GM19351 (cell line): Measurements from ENCODE around the gene DUSP9.
"Not testable (repeated sequence)": the region's sequence is repeated elsewhere in the genome, so short reads cannot be mapped to it uniquely, and the experiment has no call there.

ENCODE experiments used
- ATAC-seq: cut with Tn5 transposase; IDR thresholded peaks from one replicate; pipeline ENCODE4 v1.9.1; 2021; ENCODE audit warnings: mild to moderate bottlenecking, moderate library complexity; ENCODE audit not compliant: unreplicated experiment

The DUSP9 gene

DNA sequence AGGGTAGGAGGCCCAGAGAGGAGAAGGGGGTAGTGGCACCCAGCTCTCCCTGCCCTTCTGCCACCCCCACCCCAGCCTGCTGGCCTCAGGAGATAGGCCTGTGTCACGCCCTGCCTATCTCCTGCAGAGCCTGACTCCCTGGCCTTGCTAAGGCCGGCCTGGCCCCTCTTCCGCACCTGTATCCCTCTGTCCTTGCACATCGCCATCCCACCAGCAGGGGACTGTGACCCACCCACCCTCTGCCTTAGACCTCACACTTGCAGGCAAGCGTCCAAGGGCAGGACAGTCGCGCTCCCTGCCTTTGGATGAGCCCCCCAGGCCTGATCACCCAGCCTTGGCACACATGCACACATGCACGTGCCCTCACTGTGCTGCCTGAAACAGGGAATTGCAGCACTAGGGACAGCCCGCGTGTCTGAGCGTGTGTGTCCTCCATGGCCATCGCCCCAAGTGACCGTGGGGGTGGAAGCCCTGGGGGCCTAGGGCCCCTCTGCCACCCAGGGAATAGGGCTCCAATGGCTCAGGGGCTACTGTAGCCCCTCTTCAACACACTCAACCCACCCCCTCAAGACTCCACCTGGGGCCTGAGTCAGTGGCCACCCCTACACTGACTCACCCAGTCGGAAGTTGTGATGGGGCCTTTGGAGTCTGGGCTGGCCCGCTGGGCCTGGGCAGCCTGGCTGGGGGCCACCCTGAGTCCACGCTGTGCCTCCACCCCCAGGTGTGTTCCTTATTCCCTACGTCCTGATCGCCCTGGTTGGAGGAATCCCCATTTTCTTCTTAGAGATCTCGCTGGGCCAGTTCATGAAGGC lies 42.9 kb downstream of the DUSP9 start:
- no peak for ATAC-seq

DNA sequence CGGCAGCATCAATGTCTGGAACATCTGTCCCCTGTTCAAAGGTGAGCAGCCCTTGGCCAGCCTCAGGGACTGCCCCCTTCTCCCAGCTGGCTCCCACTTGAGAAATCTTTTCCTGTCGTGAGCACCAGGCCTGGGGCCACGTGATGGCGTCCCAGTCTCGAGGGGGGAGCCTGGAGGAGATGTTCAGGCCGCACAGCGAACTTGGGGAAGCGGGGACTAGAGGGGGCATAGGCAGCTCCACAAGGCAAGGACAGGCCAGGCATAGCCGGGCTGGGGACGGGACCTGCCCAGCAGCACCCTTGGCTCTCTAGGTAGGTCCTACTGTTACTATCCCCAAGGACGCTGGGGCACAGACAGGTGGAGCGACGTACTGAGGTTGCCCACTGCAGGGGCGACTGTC lies 43.5 kb downstream of the DUSP9 start:
- ATAC-seq = no peak

DNA sequence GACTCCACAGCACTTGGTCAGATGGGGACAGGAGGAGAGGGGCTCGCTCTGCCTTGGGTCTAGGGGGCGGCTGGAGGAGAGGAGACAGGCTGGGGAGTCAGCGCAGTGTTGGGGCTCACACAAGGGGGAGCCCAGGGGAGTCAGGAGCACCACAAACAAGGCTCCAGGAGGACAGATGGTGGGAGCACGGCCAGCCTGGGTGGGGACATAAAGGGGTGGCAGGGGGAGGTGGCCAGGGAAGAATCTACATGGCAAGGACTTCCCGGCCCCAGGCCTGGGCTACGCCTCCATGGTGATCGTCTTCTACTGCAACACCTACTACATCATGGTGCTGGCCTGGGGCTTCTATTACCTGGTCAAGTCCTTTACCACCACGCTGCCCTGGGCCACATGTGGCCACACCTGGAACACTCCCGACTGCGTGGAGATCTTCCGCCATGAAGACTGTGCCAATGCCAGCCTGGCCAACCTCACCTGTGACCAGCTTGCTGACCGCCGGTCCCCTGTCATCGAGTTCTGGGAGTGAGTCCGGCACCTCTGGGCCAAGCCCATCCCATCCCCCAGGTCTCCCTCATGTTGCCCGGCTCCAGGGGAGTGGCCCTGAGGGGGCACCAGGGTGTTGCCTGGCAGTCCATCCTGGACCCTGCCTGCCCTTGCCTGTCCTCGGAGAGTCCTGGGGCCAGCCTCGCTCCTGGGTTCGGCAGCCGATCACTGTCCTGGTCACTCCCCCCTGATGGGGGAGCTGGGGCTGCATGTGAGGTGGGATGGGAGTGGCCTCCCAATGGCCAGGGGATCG lies 44.2 kb downstream of the DUSP9 start:
- ATAC-seq = not testable (repeated sequence)

DNA sequence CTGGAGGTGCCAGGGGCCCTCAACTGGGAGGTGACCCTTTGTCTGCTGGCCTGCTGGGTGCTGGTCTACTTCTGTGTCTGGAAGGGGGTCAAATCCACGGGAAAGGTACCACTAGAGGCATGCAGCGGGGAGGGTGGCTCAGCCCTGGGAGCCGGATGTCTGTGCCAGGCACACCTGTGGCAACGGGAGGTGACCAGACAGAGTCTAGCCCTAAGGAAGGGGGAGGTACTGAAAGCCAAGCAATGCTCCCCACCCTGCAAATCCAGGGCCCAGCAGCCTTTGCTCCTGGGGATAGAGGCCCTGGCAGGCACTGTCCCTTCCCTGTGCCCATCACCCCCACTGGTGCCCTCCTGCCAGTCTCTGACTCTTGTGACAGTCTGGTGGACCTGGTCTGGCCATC lies 45.0 kb downstream of the DUSP9 start:
- no peak for ATAC-seq

DNA sequence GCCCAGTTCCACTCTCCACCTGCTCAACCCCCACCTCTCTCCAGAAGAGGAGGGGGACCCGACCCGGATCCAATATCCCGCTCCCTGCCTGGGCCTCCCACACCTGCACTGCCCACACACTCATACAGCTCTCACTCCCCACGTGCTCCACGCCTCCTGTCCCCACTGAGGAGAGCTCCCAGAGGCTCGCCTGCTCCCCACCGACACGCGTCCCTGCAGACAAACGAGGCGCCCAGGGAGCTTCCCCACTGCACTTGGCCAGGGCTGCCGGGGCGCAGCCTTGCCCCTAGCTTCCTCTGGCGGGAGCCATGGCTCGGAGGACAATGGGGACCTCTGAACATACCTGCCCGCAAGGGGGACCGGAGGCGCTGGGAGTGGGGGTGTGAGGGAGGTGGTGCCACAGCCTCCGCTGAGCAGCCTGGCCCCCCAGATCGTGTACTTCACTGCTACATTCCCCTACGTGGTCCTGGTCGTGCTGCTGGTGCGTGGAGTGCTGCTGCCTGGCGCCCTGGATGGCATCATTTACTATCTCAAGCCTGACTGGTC lies 45.7 kb downstream of the DUSP9 start:
- ATAC-seq = no peak

DNA sequence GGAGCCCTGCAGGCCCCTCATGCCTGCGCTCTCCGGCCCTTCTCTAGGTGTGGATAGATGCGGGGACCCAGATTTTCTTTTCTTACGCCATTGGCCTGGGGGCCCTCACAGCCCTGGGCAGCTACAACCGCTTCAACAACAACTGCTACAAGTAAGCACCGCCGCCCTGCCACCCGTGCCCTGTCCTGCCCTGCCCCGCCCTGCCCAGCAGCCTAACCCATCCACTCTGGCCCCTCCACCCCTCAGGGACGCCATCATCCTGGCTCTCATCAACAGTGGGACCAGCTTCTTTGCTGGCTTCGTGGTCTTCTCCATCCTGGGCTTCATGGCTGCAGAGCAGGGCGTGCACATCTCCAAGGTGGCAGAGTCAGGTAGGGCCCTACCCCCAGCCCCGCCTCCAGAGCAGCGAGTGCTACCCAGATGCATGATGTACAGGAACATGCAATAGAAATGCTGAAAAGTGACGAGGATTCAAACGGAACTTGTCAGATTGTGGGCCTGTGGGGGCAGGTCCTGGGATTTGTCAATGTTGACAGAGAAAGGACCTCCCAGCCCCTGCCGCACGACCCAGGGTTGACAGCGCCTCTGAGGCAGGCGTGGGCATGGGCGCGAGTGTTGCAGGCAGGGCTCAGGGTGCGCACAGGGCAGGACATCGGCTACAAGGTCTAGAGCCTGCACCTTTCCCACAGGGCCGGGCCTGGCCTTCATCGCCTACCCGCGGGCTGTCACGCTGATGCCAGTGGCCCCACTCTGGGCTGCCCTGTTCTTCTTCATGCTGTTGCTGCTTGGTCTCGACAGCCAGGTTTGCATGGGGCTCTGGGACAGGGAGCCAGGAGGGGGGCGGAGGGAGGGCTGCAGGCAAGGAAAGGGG lies 46.4 kb downstream of the DUSP9 start:
- no peak for ATAC-seq

DNA sequence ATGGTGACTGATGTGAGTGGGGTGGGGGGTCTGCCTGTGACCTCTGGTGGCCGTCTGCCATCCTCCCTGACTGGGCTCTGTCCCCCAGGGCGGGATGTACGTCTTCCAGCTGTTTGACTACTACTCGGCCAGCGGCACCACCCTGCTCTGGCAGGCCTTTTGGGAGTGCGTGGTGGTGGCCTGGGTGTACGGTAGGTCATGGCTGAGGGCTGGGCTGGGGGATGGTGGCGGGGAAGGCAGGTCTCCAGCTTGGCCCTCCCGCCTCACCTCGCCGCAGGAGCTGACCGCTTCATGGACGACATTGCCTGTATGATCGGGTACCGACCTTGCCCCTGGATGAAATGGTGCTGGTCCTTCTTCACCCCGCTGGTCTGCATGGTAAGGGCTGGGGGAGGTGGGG lies 47.3 kb downstream of the DUSP9 start:
- ATAC-seq = not testable (repeated sequence)

DNA sequence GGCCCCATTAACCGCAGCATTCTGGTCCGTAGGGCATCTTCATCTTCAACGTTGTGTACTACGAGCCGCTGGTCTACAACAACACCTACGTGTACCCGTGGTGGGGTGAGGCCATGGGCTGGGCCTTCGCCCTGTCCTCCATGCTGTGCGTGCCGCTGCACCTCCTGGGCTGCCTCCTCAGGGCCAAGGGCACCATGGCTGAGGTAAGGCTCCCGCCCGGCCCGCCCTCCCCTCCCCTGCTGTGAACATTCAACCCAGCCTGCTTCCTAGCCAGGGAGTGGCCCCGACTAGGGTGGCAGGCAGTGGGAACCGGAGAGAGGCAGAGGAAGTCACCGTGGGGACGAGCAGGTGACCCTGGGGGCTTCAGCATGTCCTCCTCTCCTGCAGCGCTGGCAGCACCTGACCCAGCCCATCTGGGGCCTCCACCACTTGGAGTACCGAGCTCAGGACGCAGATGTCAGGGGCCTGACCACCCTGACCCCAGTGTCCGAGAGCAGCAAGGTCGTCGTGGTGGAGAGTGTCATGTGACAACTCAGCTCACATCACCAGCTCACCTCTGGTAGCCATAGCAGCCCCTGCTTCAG lies 47.8 kb downstream of the DUSP9 start:
- no peak for ATAC-seq

DNA sequence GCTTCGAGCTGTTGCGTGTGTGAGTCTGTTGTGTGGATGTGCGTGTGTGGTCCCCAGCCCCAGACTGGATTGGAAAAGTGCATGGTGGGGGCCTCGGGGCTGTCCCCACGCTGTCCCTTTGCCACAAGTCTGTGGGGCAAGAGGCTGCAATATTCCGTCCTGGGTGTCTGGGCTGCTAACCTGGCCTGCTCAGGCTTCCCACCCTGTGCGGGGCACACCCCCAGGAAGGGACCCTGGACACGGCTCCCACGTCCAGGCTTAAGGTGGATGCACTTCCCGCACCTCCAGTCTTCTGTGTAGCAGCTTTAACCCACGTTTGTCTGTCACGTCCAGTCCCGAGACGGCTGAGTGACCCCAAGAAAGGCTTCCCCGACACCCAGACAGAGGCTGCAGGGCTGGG lies 49.1 kb downstream of the DUSP9 start:
- no peak for ATAC-seq

DNA sequence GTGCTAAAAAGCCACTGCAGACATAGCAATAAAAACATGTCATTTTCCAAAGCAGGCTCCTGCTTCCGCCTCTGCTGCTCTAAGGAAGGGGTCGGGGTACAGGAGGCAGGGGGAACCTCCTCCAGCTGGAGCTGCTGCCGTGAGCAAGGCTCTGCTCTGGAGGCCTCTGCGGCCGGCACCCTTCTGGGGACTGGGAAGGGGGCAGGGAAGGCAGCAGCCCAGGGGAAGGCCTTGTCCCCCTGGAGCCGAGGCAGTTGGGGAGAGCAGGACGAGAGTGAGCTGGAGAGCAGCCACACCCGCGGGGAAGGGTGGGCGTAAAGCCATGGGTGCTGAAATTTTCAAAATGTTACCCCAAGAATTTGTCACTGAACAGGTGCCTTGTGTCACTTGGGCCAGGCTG lies 49.5 kb downstream of the DUSP9 start:
- ATAC-seq = not testable (repeated sequence)

DNA sequence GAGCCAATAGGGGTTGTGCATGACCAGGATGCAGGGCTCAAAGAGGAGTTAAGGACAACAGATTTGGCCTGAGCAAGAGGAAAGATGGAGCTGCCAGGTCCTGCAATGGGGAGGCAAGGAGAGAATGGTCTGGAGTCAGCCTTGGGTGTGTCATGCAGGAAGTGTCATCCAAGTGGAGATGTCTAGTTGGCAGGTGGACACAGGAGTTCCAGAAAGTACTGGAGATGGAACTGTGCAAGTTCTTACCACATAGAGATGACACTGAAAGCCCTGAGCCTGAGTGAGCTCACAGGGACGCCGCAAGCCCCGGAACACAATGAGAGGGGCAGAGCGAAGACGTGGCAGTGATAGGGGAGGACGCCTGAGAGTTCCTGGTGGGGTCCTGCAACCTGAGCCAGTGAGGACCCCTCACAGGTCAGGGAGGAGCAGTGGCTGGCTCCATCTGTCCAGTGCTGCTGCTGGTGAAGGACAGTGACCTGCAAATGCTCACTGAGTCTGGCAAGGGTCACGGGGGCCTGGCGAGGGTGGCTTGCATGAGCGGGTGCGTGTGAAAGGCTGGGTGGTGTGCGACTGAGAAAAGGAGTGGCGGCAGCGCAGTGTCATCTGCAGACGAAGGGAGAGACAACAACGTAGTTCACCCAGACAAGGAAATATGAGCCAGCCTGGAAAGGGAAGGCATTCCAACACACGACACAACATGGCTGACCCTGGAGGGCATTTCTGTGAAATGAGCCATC lies 50.2 kb downstream of the DUSP9 start:
- ATAC-seq = not testable (repeated sequence)

DNA sequence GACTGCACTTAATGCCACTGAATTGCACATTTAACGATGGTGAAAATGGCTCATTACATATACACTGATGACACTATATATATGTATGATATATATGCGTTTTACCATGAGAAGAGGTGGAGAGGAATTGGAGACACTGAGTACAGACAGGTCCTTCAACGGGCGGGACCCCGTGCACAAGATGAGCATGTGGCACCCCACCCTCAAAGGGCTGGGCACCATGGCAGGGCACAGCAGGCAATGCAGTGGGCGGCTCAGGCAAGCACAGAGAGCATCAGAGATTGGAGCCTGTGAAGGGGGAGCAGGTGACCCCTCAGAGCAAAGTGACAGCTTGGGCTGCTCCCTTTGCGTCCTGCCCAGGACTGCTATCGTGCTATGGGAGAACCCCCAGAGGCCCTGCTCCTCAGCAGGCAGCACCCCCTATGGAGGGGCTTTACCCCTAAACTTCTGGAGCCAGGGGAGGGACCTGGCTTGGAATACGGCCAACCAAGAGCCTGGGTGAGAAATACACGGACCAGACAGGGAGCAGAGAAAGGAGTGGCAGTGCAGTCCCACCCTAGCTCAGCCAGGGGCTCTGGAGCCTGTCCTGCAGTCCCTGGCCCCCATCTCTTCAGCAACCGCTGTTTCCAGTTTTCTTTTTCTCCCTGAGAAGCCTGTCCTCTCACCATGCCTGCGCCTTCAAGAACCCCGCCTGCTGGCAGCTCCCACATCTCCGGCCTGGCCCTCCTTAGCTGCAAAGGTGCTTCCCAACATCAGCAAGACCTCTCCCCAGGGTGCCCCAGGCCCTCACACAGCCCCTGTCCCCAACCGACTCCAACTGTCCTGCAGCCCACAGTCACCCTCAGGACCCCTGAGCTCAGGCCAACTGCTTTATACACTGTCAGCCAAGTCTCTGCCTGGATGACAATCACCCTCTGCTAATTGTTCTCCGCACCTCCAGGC lies 51.2 kb downstream of the DUSP9 start:
- ATAC-seq = no peak

DNA sequence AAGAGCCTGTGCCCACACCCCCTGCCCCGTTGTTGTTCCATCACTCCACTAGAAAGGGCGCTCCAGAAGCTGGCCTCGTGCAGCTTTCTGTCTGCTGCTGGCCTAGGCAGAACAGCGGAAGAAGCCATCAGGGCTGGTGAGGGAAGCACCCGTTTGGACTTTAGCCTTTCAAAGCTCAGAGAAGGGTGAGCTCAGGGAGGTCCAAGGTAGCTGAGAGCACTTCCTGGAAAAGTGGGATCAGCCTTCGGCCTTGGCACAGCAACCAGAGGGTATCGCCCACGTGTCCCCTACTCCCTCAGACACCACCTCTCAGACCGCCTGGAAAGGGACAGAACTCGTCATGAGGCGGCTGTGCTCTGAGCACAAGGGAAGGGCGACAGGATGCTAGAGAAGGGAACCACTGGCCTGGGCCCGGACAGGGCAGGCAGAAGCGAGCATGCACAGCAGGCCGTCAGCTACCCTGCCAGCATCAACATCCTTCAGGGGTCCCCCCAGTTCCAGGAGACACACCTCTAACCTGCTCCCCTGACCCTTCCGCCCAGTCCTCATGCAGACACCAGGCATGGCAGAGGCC lies 52.3 kb downstream of the DUSP9 start:
- ATAC-seq = not testable (repeated sequence)

DNA sequence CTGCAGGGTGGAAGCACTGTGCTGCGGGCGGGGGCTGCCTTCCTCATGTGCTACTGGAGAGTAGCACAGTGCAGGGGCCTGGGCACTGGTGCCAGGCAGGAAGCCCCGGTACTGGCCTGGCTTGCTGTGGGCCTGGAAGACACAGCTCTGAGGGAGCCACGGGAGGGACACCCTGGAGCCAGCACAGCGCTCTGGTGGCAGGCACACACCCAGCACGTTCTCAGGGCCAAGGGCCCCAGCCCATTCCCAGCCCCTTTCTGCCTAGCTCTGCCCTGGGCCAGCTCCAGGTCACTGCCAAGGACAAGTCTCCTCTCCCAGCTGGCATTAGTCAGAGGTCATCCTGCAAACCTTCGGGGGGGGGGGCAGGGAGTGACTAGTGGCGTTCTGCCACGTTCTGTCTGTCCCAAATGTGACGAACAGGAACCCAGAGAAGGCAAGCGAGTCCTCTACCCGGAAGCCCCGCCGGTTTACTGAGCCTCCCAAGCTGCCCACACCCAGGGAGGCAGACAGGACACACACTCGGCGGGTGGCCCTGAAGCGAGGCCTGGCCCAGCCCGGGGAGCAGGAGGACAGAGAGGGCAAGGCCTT lies 52.9 kb downstream of the DUSP9 start:
- not testable (repeated sequence) for ATAC-seq

DNA sequence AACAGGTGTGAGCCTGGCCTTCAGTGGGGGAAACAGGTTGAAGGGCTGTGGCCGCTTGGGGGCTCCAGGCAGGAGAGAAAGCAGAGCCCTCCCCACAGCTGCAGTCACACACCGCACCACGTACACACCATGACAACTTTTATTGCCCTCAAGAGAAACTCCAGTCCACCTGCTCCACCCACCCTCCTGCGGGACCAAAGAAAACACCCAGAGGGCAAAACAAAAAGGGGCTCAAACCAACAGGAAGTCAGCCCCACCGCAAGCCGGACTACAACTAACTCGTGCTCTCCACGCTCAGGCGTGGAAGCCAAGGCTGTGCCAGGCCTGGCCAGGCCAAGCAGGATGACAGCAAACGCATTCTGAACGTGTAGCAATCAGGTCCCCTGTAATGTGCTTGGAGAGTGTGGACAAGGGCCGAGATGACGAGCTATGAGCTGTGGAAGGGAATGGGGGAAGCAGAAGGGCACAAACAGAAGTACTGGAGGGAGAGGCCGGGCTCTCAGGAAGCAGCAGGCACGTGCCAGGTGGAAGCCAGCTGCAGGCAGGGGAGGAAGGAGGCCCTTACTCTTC lies 53.5 kb downstream of the DUSP9 start:
- ATAC-seq = no peak
